ENCODE results near the gene TMEM254.

DNA sequence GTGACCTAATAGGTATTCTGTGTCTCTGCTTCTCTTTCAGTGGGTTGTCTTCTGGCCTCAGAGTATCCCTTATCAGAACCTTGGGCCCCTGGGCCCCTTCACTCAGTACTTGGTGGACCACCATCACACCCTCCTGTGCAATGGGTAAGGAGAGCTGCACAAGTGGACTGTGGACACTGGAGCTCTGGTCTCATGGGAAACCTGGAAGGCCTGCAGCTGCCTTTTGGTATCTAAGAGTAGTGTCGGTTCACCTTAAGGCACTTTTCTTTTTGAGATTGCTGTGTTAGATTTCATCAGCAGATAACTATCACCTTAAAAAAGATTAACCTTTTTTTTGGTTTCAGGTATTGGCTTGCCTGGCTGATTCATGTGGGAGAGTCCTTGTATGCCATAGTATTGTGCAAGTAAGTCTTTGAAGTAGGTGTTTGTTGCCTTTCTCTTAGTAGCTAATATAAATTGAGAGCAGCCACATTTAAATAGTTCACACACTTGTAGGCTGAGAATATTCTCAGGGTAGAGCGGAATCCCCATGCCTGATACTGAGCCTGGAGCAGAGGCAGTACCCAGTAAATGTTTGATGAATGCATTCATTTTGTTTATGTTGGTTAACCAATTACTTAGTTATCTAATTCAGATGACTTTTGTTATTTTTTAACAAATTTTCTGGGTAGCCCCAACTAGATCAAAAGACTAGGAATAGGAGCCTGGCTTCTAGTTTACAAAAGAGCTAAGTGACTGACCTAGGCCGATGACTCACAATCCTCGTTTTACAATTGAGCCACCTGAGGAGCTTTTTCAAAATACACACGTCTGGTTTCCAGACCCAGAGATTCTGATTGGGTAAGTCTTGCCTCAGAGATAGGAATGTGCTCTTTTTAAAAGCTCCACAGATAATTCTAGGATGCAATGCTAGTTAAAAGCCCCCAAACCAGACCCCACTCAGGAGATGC lies 3.6 kb downstream of the TMEM254 start:
- TF ChIP-seq, protein P1, sequence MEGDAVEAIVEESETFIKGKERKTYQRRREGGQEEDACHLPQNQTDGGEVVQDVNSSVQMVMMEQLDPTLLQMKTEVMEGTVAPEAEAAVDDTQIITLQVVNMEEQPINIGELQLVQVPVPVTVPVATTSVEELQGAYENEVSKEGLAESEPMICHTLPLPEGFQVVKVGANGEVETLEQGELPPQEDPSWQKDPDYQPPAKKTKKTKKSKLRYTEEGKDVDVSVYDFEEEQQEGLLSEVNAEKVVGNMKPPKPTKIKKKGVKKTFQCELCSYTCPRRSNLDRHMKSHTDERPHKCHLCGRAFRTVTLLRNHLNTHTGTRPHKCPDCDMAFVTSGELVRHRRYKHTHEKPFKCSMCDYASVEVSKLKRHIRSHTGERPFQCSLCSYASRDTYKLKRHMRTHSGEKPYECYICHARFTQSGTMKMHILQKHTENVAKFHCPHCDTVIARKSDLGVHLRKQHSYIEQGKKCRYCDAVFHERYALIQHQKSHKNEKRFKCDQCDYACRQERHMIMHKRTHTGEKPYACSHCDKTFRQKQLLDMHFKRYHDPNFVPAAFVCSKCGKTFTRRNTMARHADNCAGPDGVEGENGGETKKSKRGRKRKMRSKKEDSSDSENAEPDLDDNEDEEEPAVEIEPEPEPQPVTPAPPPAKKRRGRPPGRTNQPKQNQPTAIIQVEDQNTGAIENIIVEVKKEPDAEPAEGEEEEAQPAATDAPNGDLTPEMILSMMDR (IDR thresholded peaks at IDR 0.05; ENCODE audit: insufficient read depth, low read depth, low read length): no peak
- TF ChIP-seq EZH2 (IDR thresholded peaks at IDR 0.05; ENCODE audit: insufficient read depth, low read length): no peak

Measured in astrocyte (in vitro differentiated cells and primary cell).